DND-41 (cell line): ENCODE measurements around the gene HSPB9.

ENCODE experiments used
- ATAC-seq: fragments of 200-7000 bp; cut with Tn5 transposase; 3 replicates; pipeline ENCODE4 v1.9.1; 2021; ENCODE audit warnings: low read depth; ENCODE audit not compliant: insufficient read depth
- DNase-seq: peaks from one replicate; pipeline ENCODE4 v3.0.0-alpha.2; 2020
- H2AFZ ChIP-seq: 2 replicates; pipeline ENCODE4 v1.6.0; 2012; ENCODE audit warnings: low read depth, low read length
- H3K27ac ChIP-seq: 2 replicates; pipeline ENCODE4 v1.5.1; 2012; ENCODE audit warnings: low read length, inconsistent platforms
- H3K27me3 ChIP-seq: fragments of 200-600 bp; sonication (generic); 2 replicates; pipeline ENCODE4 v1.6.0; 2012; ENCODE audit warnings: low read length, mild to moderate bottlenecking, inconsistent platforms; ENCODE audit not compliant: insufficient read depth, poor library complexity
- H3K36me3 ChIP-seq: 2 replicates; pipeline ENCODE4 v1.5.1; 2012; ENCODE audit warnings: low read length, inconsistent platforms; ENCODE audit not compliant: insufficient read depth
- H3K4me1 ChIP-seq: 2 replicates; pipeline ENCODE4 v1.5.1; 2012; ENCODE audit warnings: mild to moderate bottlenecking, low read length; ENCODE audit not compliant: insufficient read depth
- H3K4me2 ChIP-seq: 2 replicates; pipeline ENCODE4 v1.6.0; 2012; ENCODE audit warnings: mild to moderate bottlenecking, moderate library complexity, low read length, inconsistent platforms; ENCODE audit not compliant: insufficient read depth
- H3K4me3 ChIP-seq, 2 experiments: fragments of 200-600 bp in 1 of 2; shearing (Covaris generic) in 1 of 2; 2 replicates each; pipeline ENCODE4 v1.5.1; 2012 to 2016; ENCODE audit warnings: inconsistent platforms in 2 of 2, low read length in 2 of 2, mild to moderate bottlenecking in 2 of 2, low read depth in 1 of 2, moderate library complexity in 1 of 2
- H3K79me2 ChIP-seq: 2 replicates; pipeline ENCODE4 v1.6.0; 2012; ENCODE audit warnings: low read length, inconsistent platforms; ENCODE audit not compliant: insufficient read depth
- H3K9ac ChIP-seq: 2 replicates; pipeline ENCODE4 v1.6.0; 2012; ENCODE audit warnings: low read depth, mild to moderate bottlenecking, inconsistent platforms, low read length, moderate library complexity
- H3K9me3 ChIP-seq: 2 replicates; pipeline ENCODE4 v1.5.1; 2012; ENCODE audit warnings: low read length, moderate library complexity, mild to moderate bottlenecking, inconsistent platforms; ENCODE audit not compliant: insufficient read depth, severe bottlenecking
- H4K20me1 ChIP-seq: 2 replicates; pipeline ENCODE4 v1.6.0; 2012; ENCODE audit warnings: low read length; ENCODE audit not compliant: insufficient read depth
- EZH2 ChIP-seq: IDR thresholded peaks from 3 replicates; pipeline ENCODE4 v1.6.1; 2012; ENCODE audit warnings: borderline replicate concordance, low read depth, mild to moderate bottlenecking, moderate library complexity, low read length, inconsistent platforms; ENCODE audit not compliant: severe bottlenecking
- TF ChIP-seq, protein P1 (sequence below): IDR thresholded peaks from 2 replicates; pipeline ENCODE4 v1.5.1; 2012; ENCODE audit warnings: borderline replicate concordance, low read length, moderate library complexity, mild to moderate bottlenecking; ENCODE audit not compliant: poor library complexity, severe bottlenecking; ENCODE audit errors: extremely low read depth

Gene HSPB9

DNA sequence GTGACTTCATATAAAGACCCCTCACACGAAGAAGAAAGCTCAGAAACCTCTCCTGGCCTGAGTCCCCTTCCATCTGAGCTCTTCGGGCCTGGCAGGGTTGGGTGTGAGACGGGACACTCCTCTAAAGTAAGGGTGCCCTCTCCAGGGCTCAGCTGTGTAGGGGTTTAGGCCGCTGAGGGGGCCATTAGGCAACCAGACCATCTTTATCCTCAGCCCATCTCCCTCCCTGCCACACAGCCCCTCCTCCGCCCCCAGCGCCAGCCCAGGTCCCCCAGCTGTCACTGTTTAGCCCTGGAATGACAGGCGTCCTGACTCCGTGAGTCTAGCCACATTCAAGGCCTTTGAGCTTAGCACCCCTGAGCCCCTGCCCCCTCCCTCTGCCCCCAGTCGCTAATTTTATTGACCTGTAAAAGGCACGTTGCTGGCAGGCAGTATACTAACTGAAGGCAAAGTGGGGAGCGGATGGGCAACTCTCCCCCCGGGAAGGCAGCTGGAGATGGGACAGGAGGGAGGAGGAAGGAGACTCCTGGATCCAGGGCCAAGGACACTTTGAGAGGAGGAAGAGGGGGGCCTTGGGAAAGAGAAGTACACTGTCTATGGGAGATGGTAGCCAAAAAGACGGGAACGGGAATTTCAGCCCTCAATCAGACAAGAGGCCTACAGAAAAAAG is 23.7 kb upstream of the HSPB9 start:
- no peaks in the 10 kb centered on the region for H3K36me3 ChIP-seq
- H3K9ac ChIP-seq = no peak overlapping the region
- no peaks in the 10 kb centered on the region for H3K4me1 ChIP-seq
- no peaks in the 10 kb centered on the region for H3K9me3 ChIP-seq
- H4K20me1 ChIP-seq = no peaks in the 10 kb centered on the region
- H3K4me2 ChIP-seq = no peak overlapping the region
- H3K4me3 ChIP-seq = no peak overlapping the region
- no peaks in the 10 kb centered on the region for H3K79me2 ChIP-seq
- TF ChIP-seq EZH2 = no peak
- TF ChIP-seq, protein P1, sequence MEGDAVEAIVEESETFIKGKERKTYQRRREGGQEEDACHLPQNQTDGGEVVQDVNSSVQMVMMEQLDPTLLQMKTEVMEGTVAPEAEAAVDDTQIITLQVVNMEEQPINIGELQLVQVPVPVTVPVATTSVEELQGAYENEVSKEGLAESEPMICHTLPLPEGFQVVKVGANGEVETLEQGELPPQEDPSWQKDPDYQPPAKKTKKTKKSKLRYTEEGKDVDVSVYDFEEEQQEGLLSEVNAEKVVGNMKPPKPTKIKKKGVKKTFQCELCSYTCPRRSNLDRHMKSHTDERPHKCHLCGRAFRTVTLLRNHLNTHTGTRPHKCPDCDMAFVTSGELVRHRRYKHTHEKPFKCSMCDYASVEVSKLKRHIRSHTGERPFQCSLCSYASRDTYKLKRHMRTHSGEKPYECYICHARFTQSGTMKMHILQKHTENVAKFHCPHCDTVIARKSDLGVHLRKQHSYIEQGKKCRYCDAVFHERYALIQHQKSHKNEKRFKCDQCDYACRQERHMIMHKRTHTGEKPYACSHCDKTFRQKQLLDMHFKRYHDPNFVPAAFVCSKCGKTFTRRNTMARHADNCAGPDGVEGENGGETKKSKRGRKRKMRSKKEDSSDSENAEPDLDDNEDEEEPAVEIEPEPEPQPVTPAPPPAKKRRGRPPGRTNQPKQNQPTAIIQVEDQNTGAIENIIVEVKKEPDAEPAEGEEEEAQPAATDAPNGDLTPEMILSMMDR = no peak
- ATAC-seq (no peak), DNase-seq (no peak)
- H2AFZ ChIP-seq = no peak overlapping the region
- H3K27me3 ChIP-seq = no peaks in the 10 kb centered on the region
- H3K27ac ChIP-seq = no peak overlapping the region

DNA sequence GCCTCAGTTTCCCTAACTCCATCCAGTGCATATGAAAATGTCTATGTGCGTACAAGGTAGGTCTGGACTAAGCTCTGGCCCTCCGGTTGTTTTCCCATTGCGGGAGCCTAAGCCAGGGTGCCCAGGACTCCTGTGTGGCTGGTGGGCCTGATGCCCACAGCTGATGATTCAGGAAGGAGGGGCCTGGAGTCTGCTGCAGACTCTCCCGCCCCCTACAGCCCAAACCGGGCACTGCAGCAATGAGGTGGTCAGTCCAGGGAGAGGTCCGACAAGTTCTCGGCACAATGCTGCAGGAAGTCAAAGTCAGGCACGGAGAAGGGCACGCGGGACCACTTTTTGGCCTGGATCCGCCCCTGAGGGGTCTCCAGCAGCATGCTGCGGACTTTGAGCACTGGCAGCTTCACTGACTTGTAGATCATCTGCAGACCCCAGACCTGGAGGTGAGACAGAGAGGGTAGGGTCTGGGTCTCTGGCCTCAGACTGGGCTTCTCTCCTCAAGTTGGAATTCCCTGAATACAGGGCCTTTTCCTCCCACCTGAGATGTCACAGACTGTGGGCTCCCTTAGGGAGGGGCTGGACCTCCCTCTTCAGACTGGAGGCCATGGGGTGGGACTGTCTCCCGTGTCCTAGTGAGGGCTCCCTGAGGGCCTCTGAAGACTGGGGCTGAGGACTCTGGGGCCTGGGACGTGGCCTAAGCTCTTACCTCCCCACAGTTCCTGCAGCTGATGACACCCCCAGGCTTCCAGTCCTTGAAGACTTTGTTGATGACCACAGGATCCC is 20.9 kb upstream of the HSPB9 start:
- no peaks in the 10 kb centered on the region for H4K20me1 ChIP-seq
- DNase-seq = peak; percentile 53
- H3K27me3 ChIP-seq = no peaks in the 10 kb centered on the region
- ATAC-seq = peak; percentile 68; the same call in 1 of the 3 replicates
- H3K9ac ChIP-seq = no peak overlapping the region
- H3K79me2 ChIP-seq = no peaks in the 10 kb centered on the region
- no peak overlapping the region for H3K4me3 ChIP-seq
- no peaks in the 10 kb centered on the region for H3K36me3 ChIP-seq
- H3K4me2 ChIP-seq = no peak overlapping the region
- H3K9me3 ChIP-seq = no peaks in the 10 kb centered on the region
- no peaks in the 10 kb centered on the region for H3K4me1 ChIP-seq
- H3K27ac ChIP-seq = no peak overlapping the region
- no peak overlapping the region for H2AFZ ChIP-seq
- TF ChIP-seq EZH2 = no peak
- TF ChIP-seq, protein P1 = peak; percentile 87

DNA sequence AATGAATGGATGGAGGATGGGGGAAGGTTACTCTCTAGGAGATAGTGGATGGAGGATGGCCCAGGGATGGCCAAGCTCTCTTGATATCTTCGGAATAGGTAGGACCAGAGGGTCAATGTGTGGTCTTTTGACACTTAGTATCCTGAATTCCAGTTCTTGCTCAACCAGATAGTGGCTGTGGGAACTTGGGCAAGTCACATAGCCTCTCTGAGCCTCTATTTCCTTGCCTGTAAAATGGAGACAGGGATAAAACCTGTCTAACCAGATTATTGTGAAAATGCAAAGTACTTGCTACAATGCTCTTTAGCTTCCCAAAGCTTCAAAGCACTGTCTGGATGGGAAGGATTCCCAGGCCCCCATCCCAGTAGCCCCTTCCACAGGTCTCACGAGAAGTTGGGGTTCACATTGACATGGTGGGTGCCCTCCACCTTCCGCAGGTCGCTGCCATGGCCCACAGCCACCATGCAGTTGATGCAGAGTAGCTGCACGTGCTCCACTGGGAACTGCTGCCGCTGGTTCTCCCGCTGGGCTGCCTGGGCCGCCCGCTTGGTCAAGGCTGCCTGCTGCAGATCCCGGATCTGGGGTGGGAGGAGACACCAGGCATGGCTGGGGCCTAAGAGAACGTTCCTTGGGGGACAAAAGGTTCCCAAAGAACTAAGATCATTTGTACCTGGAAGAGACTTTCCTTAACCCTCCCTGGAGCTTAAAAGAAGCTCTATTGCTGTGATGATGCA is 19.2 kb upstream of the HSPB9 start:
- Histone ChIP-seq H3K79me2 (no peaks in the 10 kb centered on the region), H3K9me3 (no peaks in the 10 kb centered on the region), H3K36me3 (no peaks in the 10 kb centered on the region), H3K27ac (no peak overlapping the region), H3K27me3 (no peaks in the 10 kb centered on the region), H2AFZ (no peak overlapping the region), H3K4me2 (no peak overlapping the region), H3K4me1 (peaks cover 10% of the 10 kb centered on the region), H3K9ac (no peak overlapping the region), H3K4me3 (no peak overlapping the region), H4K20me1 (no peaks in the 10 kb centered on the region)
- ATAC-seq (no peak), DNase-seq (no peak)
- TF ChIP-seq, protein P1 = no peak
- TF ChIP-seq EZH2 = no peak
